Mucosa of stomach (tissue), 1 donor: Measurements from ENCODE around the gene NTRK2.

ENCODE experiments used
- H3K27me3 ChIP-seq: one replicate; pipeline ENCODE4 v1.7.0; 2013; ENCODE audit warnings: mild to moderate bottlenecking, low read length; ENCODE audit not compliant: control insufficient read depth, insufficient read depth
- H3K36me3 ChIP-seq: one replicate; pipeline ENCODE4 v1.7.0; 2013; ENCODE audit warnings: low read length; ENCODE audit not compliant: control insufficient read depth, insufficient read depth
- H3K4me1 ChIP-seq: one replicate; pipeline ENCODE4 v1.7.0; 2013; ENCODE audit warnings: mild to moderate bottlenecking, low read length; ENCODE audit not compliant: control insufficient read depth, insufficient read depth
- H3K4me3 ChIP-seq: one replicate; pipeline ENCODE4 v1.7.0; 2013; ENCODE audit warnings: low read length
- H3K9ac ChIP-seq: one replicate; pipeline ENCODE4 v1.7.0; 2013; ENCODE audit warnings: mild to moderate bottlenecking, low read length, moderate library complexity
- H3K9me3 ChIP-seq: one replicate; pipeline ENCODE4 v1.7.0; 2013; ENCODE audit warnings: mild to moderate bottlenecking, low read length, moderate library complexity; ENCODE audit not compliant: control insufficient read depth
- donor health status: Pancreatic carcinoma.

NTRK2 gene

GRCh38 chr9:84793251-84793650, 123.7 kb downstream of the NTRK2 start:
- Histone ChIP-seq H3K36me3 (no peaks in the 10 kb centered on the region), H3K9ac (no peak overlapping the region), H3K9me3 (no peaks in the 10 kb centered on the region), H3K4me1 (no peaks in the 10 kb centered on the region), H3K27me3 (no peaks in the 10 kb centered on the region), H3K4me3 (no peak overlapping the region)

GRCh38 chr9:84794981-84795637, 125.6 kb downstream of the NTRK2 start:
- H3K9me3 ChIP-seq = no peaks in the 10 kb centered on the region

GRCh38 chr9:84796404-84796803, 126.9 kb downstream of the NTRK2 start:
- no peaks in the 10 kb centered on the region for H3K36me3 ChIP-seq
- no peaks in the 10 kb centered on the region for H3K9me3 ChIP-seq
- H3K27me3 ChIP-seq = no peaks in the 10 kb centered on the region
- H3K4me3 ChIP-seq = no peak overlapping the region
- H3K4me1 ChIP-seq = no peaks in the 10 kb centered on the region
- H3K9ac ChIP-seq = no peak overlapping the region

More at GRCh38 chr9:84794981-84795637, 125.6 kb downstream of the NTRK2 start:
- H3K9ac ChIP-seq = no peak overlapping the region
- H3K4me3 ChIP-seq = no peak overlapping the region
- no peaks in the 10 kb centered on the region for H3K36me3 ChIP-seq
- no peaks in the 10 kb centered on the region for H3K27me3 ChIP-seq
- H3K4me1 ChIP-seq = no peaks in the 10 kb centered on the region

- H3K4me1 ChIP-seq = no peaks in the 10 kb centered on the region
- H3K9ac ChIP-seq = no peak overlapping the region
- H3K9me3 ChIP-seq = no peaks in the 10 kb centered on the region
- H3K27me3 ChIP-seq = no peaks in the 10 kb centered on the region
- no peak overlapping the region for H3K4me3 ChIP-seq
- H3K36me3 ChIP-seq = no peaks in the 10 kb centered on the region
Observed at GRCh38 chr9:84799251-84799650, 129.7 kb downstream of the NTRK2 start.

GRCh38 chr9:84804951-84805694, 135.6 kb downstream of the NTRK2 start:
- no peaks in the 10 kb centered on the region for H3K4me1 ChIP-seq
- no peaks in the 10 kb centered on the region for H3K9me3 ChIP-seq
- no peaks in the 10 kb centered on the region for H3K36me3 ChIP-seq
- H3K9ac ChIP-seq = no peak overlapping the region
- no peak overlapping the region for H3K4me3 ChIP-seq
- no peaks in the 10 kb centered on the region for H3K27me3 ChIP-seq

- Histone ChIP-seq H3K4me3 (no peak overlapping the region), H3K36me3 (no peaks in the 10 kb centered on the region), H3K9me3 (no peaks in the 10 kb centered on the region), H3K4me1 (no peaks in the 10 kb centered on the region), H3K27me3 (no peaks in the 10 kb centered on the region), H3K9ac (no peak overlapping the region)
Observed at GRCh38 chr9:84807431-84807830, 137.9 kb downstream of the NTRK2 start.

GRCh38 chr9:84807870-84808390, 138.4 kb downstream of the NTRK2 start:
- no peaks in the 10 kb centered on the region for H3K9me3 ChIP-seq
- H3K4me1 ChIP-seq = no peaks in the 10 kb centered on the region
- no peaks in the 10 kb centered on the region for H3K36me3 ChIP-seq
- no peak overlapping the region for H3K9ac ChIP-seq
- H3K27me3 ChIP-seq = no peaks in the 10 kb centered on the region
- H3K4me3 ChIP-seq = no peak overlapping the region

GRCh38 chr9:84808416-84808815, 138.9 kb downstream of the NTRK2 start:
- no peak overlapping the region for H3K9ac ChIP-seq
- no peaks in the 10 kb centered on the region for H3K27me3 ChIP-seq
- H3K4me3 ChIP-seq = no peak overlapping the region

GRCh38 chr9:84811072-84811750, 141.7 kb downstream of the NTRK2 start:
- no peaks in the 10 kb centered on the region for H3K4me1 ChIP-seq
- H3K4me3 ChIP-seq = no peak overlapping the region
- no peaks in the 10 kb centered on the region for H3K36me3 ChIP-seq
- H3K27me3 ChIP-seq = no peaks in the 10 kb centered on the region
- H3K9ac ChIP-seq = no peak overlapping the region
- H3K9me3 ChIP-seq = no peaks in the 10 kb centered on the region

More at GRCh38 chr9:84808416-84808815, 138.9 kb downstream of the NTRK2 start:
- Histone ChIP-seq H3K4me1 (no peaks in the 10 kb centered on the region), H3K9me3 (no peaks in the 10 kb centered on the region), H3K36me3 (no peaks in the 10 kb centered on the region)

GRCh38 chr9:84811751-84812074, 142.2 kb downstream of the NTRK2 start:
- Histone ChIP-seq H3K9ac (no peak overlapping the region), H3K4me1 (no peaks in the 10 kb centered on the region), H3K9me3 (no peaks in the 10 kb centered on the region), H3K27me3 (no peaks in the 10 kb centered on the region), H3K4me3 (no peak overlapping the region), H3K36me3 (no peaks in the 10 kb centered on the region)

- no peaks in the 10 kb centered on the region for H3K9me3 ChIP-seq
- no peaks in the 10 kb centered on the region for H3K36me3 ChIP-seq
- no peaks in the 10 kb centered on the region for H3K4me1 ChIP-seq
- no peaks in the 10 kb centered on the region for H3K27me3 ChIP-seq
- no peak overlapping the region for H3K9ac ChIP-seq
- no peak overlapping the region for H3K4me3 ChIP-seq
Observed at GRCh38 chr9:84812355-84812754, 142.8 kb downstream of the NTRK2 start.

GRCh38 chr9:84812847-84813246, 143.3 kb downstream of the NTRK2 start:
- no peaks in the 10 kb centered on the region for H3K4me1 ChIP-seq
- no peaks in the 10 kb centered on the region for H3K27me3 ChIP-seq
- no peak overlapping the region for H3K4me3 ChIP-seq
- no peaks in the 10 kb centered on the region for H3K9me3 ChIP-seq
- no peak overlapping the region for H3K9ac ChIP-seq
- H3K36me3 ChIP-seq = no peaks in the 10 kb centered on the region
